Activated CD8-positive, alpha-beta memory T cell treated with anti-CD3 and anti-CD28 coated beads, Interleukin-2, amount 50 U/mL, for 4 hours (primary cell): ENCODE results near the gene MKRN3.

Experiments used
- DNase-seq: peaks from one replicate; pipeline ENCODE4 v3.0.0-alpha.2; 2020

Gene MKRN3

DNA sequence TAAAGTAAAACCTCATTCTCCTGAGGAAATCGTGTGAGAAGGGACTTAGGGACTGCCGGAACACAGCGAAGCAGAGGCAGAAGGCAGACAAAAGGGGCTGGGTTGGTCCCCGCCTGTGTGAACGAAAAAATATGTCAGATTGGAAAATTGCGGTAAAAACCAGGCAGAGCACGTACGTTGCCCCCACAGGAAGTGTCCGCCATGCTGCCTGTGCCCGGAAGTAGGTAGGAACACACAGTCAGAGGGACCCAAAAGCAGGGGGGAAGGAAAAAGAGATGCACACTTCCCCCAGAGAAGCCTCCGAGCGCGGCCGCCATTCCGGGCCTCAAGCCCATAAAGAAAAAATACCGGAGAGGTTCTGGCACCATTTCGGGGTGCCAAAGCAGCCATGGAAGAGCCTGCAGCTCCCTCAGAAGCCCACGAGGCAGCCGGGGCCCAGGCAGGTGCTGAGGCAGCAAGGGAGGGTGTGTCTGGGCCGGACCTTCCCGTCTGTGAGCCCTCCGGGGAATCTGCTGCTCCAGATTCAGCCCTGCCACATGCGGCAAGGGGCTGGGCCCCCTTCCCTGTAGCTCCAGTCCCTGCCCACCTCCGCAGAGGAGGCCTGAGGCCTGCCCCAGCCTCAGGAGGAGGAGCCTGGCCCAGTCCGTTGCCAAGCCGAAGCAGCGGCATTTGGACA, at the start of gene MKRN3:
MKRN3 (plus strand) TSS at position 280 of the 676 bp plus-strand sequence; CDS start at position 389, 109 bp downstream.
- peak; percentile 26 for DNase-seq

GRCh38 chr15:23516866-23517265, 48.6 kb upstream of the MKRN3 start:
- no peak for DNase-seq

GRCh38 chr15:23518104-23518503, 47.4 kb upstream of the MKRN3 start:
- DNase-seq = no peak

DNA sequence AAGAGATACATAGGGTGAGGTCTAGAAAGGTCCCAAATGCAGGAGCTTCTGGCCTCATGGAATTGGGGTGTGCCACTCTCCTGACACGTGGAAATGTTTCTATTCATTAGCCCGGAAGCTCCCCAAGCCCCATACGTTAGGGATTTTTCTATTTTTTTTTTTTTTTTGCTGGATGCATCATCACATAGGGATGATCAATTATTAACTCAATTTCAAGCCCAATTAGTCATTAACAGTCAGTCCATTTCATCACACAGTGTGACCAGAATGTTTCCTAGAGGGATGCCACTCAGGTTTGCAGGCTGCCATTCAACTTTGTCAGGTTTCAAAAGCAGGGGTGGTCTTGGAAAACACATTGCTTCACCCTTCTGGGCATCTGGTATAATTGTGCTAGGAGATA, 40.7 kb upstream of the MKRN3 start:
- no peak for DNase-seq

DNA sequence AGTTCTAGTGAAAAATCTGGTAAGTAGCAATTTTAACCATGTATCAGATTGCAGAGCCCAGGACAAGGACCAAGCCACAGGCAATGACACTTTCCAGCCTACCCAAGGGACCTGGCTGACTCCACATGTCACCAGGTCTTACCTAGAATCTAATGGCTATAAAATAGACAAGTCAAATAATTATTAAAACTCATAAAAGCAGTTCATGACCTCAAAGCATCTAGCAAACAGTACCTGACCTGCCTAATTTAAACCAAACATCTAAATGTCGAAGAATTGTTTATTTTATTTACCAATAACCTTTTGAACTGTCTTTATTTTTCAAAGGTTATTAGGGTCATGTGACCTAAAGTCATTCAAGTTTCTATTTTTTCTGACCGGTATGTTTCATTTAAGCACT, 35.6 kb upstream of the MKRN3 start:
- no peak for DNase-seq

- DNase-seq = no peak
Observed at GRCh38 chr15:23532024-23532423, 33.5 kb upstream of the MKRN3 start.

- no peak for DNase-seq
Observed at GRCh38 chr15:23536659-23537058, 28.8 kb upstream of the MKRN3 start.

DNA sequence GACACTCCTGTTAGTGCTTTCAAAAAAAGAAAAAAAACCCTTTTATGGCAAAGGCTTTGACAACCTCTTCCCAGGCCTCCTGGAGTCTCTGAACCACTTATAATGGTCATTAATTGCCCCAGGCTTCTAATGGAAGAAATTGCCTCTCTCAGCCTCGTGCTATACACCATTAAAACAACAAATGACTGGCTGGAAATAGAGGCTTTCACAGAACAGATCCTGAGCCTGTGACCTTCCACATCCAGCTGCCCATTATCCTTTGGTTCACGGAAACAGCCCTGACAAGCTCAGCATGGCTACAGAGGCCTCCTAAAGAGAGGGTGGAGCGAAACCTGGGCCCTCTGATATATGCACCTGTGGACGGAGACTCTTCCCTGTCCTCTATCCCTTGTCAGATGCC, 26.8 kb upstream of the MKRN3 start:
- DNase-seq = no peak

GRCh38 chr15:23539892-23540291, 25.6 kb upstream of the MKRN3 start:
- DNase-seq = no peak

DNA sequence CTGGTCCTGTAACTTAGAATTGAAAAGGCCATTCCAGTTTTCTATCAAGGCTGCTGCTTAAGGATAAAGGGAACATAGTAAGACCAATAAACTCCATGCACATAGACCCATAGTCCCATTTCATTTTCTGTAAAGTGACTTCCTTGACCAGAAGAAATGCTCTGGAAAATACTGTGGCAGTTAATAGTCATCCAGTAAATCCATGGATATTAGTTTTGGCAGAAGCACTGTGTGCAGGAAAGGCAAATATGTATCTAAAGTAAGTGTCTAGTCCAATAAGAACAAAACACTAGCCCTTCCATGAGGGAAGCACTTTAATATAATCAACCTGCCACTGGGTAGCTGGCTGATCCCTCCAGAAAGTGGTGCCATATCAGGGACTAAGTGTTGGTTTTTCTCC, 19.3 kb upstream of the MKRN3 start:
- DNase-seq = no peak

- DNase-seq = no peak
Observed at GRCh38 chr15:23548071-23548470, 17.4 kb upstream of the MKRN3 start.

DNA sequence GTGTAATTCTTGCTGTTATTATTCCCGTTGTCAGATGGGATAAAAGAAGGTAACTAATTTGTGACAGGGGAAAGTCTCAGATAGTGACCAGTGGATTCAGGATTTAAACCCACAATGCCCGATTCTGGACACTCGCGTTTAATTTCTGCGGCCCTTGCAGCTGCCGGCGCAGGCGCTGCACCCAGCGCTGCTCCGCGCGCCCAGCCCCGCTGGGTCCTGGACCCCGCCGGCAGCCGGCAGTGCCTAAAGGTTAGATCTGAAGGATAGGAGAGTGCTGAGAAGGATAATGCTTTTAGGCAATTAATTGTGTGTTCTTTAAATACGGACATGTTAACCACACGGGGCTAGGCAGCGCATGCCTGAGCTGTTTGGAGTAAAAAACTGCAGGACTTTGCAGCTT, 3.6 kb upstream of the MKRN3 start:
- DNase-seq = no peak

DNA sequence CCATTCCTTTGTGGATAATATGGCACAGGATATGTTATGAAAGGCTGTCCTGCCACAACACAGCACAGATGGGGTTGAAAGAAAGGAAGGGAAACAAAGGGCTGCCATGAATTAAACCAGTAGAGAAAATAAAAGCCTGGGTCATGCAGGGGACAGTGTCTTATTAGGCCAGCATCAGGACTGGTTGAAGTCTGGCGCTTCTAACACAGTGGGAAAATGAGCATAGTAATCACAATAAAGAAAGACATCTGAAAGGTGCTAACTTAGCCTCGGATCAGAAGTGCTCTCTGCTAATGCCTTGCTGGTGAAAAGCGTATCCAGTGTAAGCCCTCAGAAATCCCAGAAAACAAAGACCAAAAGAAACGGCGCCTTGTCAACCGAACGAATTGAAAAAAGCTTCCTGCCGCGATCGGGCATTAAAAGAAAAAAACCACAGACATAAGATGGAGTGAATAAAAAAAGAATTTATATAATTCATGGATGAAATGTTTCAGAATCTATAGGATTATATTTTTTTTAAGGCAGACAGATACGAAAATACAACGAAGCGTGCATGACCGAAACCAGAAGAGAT, 566 bp upstream of the MKRN3 start:
- no peak for DNase-seq

DNA sequence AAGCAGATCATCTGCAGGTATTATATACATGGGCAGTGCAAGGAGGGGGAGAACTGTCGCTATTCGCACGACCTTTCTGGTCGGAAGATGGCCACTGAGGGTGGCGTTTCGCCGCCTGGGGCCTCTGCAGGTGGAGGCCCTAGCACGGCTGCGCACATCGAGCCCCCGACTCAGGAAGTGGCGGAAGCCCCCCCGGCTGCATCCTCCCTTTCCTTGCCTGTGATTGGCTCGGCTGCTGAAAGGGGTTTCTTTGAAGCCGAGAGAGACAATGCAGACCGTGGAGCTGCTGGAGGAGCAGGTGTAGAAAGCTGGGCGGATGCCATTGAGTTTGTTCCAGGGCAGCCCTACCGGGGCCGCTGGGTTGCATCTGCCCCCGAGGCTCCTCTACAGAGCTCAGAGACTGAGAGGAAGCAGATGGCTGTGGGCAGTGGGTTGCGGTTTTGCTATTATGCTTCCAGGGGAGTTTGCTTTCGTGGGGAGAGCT, 639 bp downstream of the MKRN3 start:
- DNase-seq = peak; percentile 25

DNA sequence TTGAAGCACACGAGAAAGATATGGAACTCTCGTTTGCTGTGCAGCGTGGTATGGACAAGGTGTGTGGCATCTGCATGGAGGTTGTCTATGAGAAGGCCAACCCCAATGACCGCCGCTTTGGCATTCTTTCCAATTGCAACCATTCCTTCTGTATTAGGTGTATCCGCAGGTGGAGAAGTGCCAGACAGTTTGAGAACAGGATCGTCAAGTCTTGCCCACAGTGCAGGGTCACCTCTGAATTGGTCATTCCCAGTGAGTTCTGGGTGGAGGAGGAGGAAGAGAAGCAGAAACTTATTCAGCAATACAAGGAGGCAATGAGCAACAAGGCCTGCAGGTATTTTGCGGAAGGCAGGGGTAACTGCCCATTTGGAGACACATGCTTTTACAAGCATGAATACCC, 1.2 kb downstream of the MKRN3 start:
- no peak for DNase-seq

- DNase-seq = no peak
Observed at GRCh38 chr15:23567921-23568320, 2.4 kb downstream of the MKRN3 start.

DNA sequence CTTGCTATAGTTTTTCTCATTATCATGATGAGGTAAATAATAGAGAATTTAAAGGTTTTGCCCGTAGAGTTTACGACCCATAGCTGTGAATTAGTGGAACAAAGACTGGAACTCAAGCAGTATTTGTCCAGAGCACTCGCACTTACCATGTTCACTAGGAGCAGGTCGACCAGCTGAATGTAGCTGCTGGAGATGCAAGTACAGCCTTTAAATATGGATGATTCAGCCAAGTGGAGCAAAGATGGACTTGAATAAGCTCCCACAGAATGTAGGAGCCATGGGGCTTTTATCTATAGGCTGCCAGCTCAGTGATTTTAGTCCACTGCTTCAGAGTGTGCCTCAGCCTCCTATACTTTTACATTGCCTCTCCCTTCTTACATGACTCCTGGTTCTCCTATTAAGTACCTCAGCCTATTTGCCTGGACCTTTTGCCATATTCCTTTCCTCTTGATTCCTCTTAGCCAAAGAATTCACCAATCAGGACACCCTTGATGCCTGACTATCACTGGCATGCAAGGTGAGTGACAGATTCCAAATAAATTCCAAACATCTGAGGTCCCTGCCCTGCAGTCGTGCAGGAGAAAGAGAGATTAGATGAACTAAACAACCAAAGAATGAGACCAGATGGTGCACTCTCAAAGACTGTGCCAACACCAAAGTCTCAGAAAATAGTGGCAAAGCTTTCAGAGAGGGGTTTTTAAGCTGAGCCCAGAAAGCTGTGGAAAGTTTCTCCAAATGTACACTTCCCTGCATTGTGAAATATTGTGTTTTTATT, 3.9 kb downstream of the MKRN3 start:
- no peak for DNase-seq

- DNase-seq = no peak
Observed at GRCh38 chr15:23570486-23570885, 5.0 kb downstream of the MKRN3 start.

DNA sequence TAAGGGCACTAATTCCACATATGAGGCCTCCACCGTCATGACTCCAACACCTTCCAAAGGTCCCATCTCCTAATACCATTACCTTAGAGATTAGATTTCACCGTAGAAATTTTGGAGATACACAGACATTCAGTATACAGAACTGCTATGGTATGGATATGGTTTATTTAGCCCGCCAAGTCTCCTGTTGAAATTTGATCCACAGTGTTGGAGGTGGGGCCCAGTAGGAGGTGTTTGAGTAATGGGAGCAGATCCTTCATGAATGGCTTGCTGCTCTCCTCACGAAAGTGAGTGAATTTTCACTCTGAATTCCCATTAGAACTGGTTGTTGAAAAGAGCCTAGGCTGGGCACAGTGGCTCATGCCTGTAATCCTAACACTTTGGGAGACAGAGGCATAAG, 7.4 kb downstream of the MKRN3 start:
- no peak for DNase-seq

DNA sequence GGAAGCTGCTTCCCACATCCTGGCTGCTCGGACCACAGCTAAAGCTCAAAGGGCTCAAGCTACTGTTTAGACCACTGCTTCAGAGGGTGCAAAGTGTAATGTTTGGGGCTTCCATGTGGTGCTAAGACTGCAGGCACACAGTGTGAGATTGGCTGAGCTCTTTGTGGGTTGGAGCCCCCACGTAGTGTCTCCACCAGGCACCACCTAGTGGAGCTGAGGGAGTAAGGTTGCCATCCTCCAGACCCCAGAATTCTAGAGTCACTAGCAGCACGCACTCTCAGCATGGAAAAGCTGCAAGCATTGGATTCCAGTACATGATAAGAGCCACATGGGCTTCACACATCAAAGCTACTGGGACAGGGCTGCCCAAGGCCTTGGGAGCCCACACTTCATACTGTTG, 9.3 kb downstream of the MKRN3 start:
- DNase-seq = no peak

GRCh38 chr15:23576061-23576460, 10.6 kb downstream of the MKRN3 start:
- no peak for DNase-seq

- DNase-seq = no peak
Observed at GRCh38 chr15:23578521-23579150, 13.2 kb downstream of the MKRN3 start.

DNA sequence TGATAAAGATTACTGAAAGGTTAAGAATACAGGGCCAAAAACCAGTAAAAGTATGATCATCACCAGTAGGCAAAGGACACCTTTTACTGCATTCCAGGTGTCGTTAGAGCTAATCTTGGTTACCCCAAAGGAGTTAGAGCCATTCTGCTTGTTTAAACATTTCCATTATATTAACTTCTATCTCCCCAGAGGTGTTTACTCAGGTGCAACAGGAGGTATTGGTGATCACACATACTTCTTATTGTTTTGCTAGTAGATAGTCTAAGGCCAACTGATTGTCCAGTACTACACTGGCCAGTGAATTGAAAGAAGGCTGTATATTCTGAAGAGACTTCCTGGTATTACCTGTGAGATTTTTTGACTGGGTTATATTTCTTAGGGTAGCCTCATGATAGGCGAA, 22.8 kb downstream of the MKRN3 start:
- no peak for DNase-seq

DNA sequence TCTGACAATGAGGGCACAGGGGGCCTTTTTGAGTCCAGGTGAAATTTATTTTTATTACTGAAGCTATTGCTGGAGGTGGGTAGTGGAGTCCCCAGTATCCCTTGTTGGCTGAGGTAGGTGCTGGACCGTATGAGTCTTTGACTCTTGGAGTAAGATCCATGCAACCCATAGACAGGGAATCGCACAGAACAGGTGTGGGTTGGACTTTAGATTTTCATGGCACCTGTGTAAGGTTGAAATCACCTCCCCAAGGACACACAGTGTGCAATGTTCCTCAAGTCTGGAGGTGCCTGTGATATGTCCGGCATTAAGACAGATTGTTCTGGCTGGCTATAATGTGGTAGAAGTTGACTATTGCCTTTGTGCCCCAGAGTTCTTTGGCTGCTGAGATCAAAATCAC, 23.5 kb downstream of the MKRN3 start:
- DNase-seq = no peak
